DOHH2 (cell line): Measurements from ENCODE around the gene YIPF6.

Source experiments
- CTCF ChIP-seq: fragments of 200-600 bp; sonication (generic); IDR thresholded peaks from one replicate; pipeline ENCODE4 v1.5.1; 2014; ENCODE audit warnings: antibody characterized with exemption, mild to moderate bottlenecking, low read depth, low read length; ENCODE audit not compliant: poor library complexity, severe bottlenecking
- EZH2phosphoT487 ChIP-seq: fragments of 200-600 bp; sonication (generic); IDR thresholded peaks from 2 replicates; pipeline ENCODE4 v1.6.1; 2017; ENCODE audit warnings: borderline replicate concordance, mild to moderate bottlenecking, antibody characterized with exemption, low read length, moderate library complexity, mixed read lengths

- TF ChIP-seq CTCF (no peak), EZH2phosphoT487 (no peak)
Measured at GRCh38 chrX:68454476-68455150, 44.2 kb upstream of the YIPF6 start.
